Measurements from ENCODE around the gene RBM23. TPM values are rescaled to one million over a fixed set of nuclear protein-coding genes. Genes with fewer than 3 reads are reported as not detected.

RBM23 gene
- total RNA-seq, 4 donors from 2014 or later: 71.2 to 202 (median 105) TPM

GRCh38 chr14:22850944-22851764, 67.8 kb downstream of the RBM23 start:
- TF ChIP-seq POLR2A (IDR thresholded peaks at IDR 0.05): no peak
- TF ChIP-seq CTCF (IDR thresholded peaks at IDR 0.05): no peak
- WGBS, 2 donors: 35 to 42% methylated on average over 9 of the region's 9 CpGs
- intact Hi-C loops (cut with DNase I; ENCODE audit: low total_unique reads): loop anchor here (10.0 kb wide), 1 partner anchor 296 kb away; no protein-coding TSS in a partner anchor
- DNase-seq (ENCODE audit: low spot score in 2 of 2): peak; percentile 84 to 98
- H3K4me3 ChIP-seq (ENCODE audit: low read depth, poor library complexity, severe bottlenecking): no peak overlapping the region

- DNase-seq (ENCODE audit: low spot score in 2 of 2): peak; percentile 82 to 96
- TF ChIP-seq POLR2A (IDR thresholded peaks at IDR 0.05): no peak
- no peak for TF ChIP-seq CTCF (IDR thresholded peaks at IDR 0.05)
- 21 to 29% methylated on average over 19 of the region's 19 CpGs for WGBS, 2 donors
- intact Hi-C loops (cut with DNase I; ENCODE audit: low total_unique reads): no loop called here
- H3K4me3 ChIP-seq (ENCODE audit: low read depth, poor library complexity, severe bottlenecking): no peak overlapping the region
These were observed 69.6 kb downstream of the RBM23 start for GRCh38 chr14:22849212-22849819.

GRCh38 chr14:22848351-22849164, 70.4 kb downstream of the RBM23 start:
- DNase-seq (ENCODE audit: low spot score in 2 of 2): peak; percentile 75 to 97
- intact Hi-C loops (cut with DNase I; ENCODE audit: low total_unique reads): no loop called here
- TF ChIP-seq CTCF (IDR thresholded peaks at IDR 0.05): no peak
- TF ChIP-seq POLR2A (IDR thresholded peaks at IDR 0.05): no peak
- H3K4me3 ChIP-seq (ENCODE audit: low read depth, poor library complexity, severe bottlenecking): no peak overlapping the region
- WGBS, 2 donors: 10 to 12% methylated on average over 11 to 12 of the region's 12 CpGs

- 21 to 22% methylated on average over 14 of the region's 14 CpGs for WGBS, 2 donors
- TF ChIP-seq POLR2A (IDR thresholded peaks at IDR 0.05) (no peak), CTCF (IDR thresholded peaks at IDR 0.05) (no peak)
- intact Hi-C loops (cut with DNase I; ENCODE audit: low total_unique reads): no loop called here
- no peak overlapping the region for H3K4me3 ChIP-seq (ENCODE audit: low read depth, poor library complexity, severe bottlenecking)
- peak in 1 of 2 donors; percentile 88 for DNase-seq (ENCODE audit: low spot score in 2 of 2)
These were observed 71.1 kb downstream of the RBM23 start for GRCh38 chr14:22847661-22848341.

GRCh38 chr14:22846811-22847307, 72.1 kb downstream of the RBM23 start:
- no peak for TF ChIP-seq POLR2A (IDR thresholded peaks at IDR 0.05)
- no peak for TF ChIP-seq CTCF (IDR thresholded peaks at IDR 0.05)
- WGBS, 2 donors: 66 to 71% methylated on average over 11 of the region's 11 CpGs
- no peak overlapping the region for H3K4me3 ChIP-seq (ENCODE audit: low read depth, poor library complexity, severe bottlenecking)
- intact Hi-C loops (cut with DNase I; ENCODE audit: low total_unique reads): no loop called here
- DNase-seq (ENCODE audit: low spot score in 2 of 2): peak in 1 of 2 donors; percentile 83
